Upper lobe of left lung (tissue), 6 donors: ENCODE data around the gene XXYLT1. TPM values are rescaled to one million over a fixed set of nuclear protein-coding genes. Genes with fewer than 3 reads are reported as not detected.

Source experiments
- ATAC-seq, 2 donors: fragments of 200-7000 bp; cut with Tn5 transposase; one replicate each; pipeline ENCODE4 v1.9.1; 2022; ENCODE audit warnings: mild to moderate bottlenecking in 2 of 2, moderate library complexity in 2 of 2; ENCODE audit not compliant: low FRiP score in 2 of 2
- DNase-seq, 2 donors: peaks; one replicate each; pipeline ENCODE4 v3.0.0-alpha.2; 2019 to 2020
- H3K27ac ChIP-seq, 4 donors: fragments of 200-600 bp; sonication (generic); one replicate each; pipeline ENCODE4 v1.5.1; 2016 to 2019
- H3K27me3 ChIP-seq, 4 donors: fragments of 200-600 bp; sonication (generic); one replicate each; pipeline ENCODE4 v1.5.1; 2017 to 2019
- H3K36me3 ChIP-seq, 4 donors: fragments of 200-600 bp; sonication (generic); one replicate each; pipeline ENCODE4 v1.5.1; 2016 to 2019
- H3K4me1 ChIP-seq, 4 donors: fragments of 200-600 bp; sonication (generic); one replicate each; pipeline ENCODE4 v1.5.1; 2018 to 2019
- H3K4me3 ChIP-seq, 4 donors: fragments of 200-600 bp; sonication (generic); one replicate each; pipeline ENCODE4 v1.5.1; 2017 to 2019; ENCODE audit warnings: mild to moderate bottlenecking in 2 of 4, moderate library complexity in 1 of 4
- H3K9me3 ChIP-seq, 4 donors: fragments of 200-600 bp; sonication (generic); one replicate each; pipeline ENCODE4 v1.5.1; 2018 to 2019
- CTCF ChIP-seq, 6 experiments: fragments of 450-650 bp in 4 of 6; fragments of 200-600 bp in 2 of 6; sonication (generic) in 2 of 6; IDR thresholded peaks; one replicate each; pipeline ENCODE4 v1.5.1; 2016 to 2019; ENCODE audit warnings: antibody characterized with exemption in 6 of 6
- EP300 ChIP-seq, 4 donors: sonication (generic); formaldehyde crosslinking; IDR thresholded peaks; one replicate each; pipeline ENCODE4 v1.5.1; 2017; ENCODE audit warnings: antibody characterized with exemption in 4 of 4, control low read depth in 2 of 4
- POLR2A ChIP-seq, 4 donors: fragments of 450-650 bp; IDR thresholded peaks; one replicate each; pipeline ENCODE4 v1.5.1; 2016 to 2017; ENCODE audit warnings: antibody characterized with exemption in 4 of 4, mild to moderate bottlenecking in 2 of 4
- POLR2AphosphoS5 ChIP-seq, 2 donors: sonication (generic); formaldehyde crosslinking; IDR thresholded peaks; one replicate each; pipeline ENCODE4 v1.5.1; 2017; ENCODE audit warnings: antibody characterized with exemption in 2 of 2
- WGBS, 2 donors: methylation state at CpG; one replicate each; pipeline ENCODE4 v1.1.5; 2017 to 2018; 5-methylcytosine and 5-hydroxymethylcytosine counted together
- total RNA-seq, 6 donors: library from RNA; depleted of rRNA in 4 of 6; stranded (reverse); fragments of >200 nt in 4 of 6; gene quantifications; one replicate each; pipeline versions ENCODE4 v1.1.0 to v1.2.1, GENCODE V29; 2016 to 2021
- donor health status: DM: no; HTN: no; CAD: no; lungs with moderate emphysema.
- donor health status: DM: no; HTN: yes; CAD: no; lungs with severe emphysema.

Gene XXYLT1
- total RNA-seq, 6 donors from 2014 or later = 6.3 to 9.6 (median 8.6) TPM

DNA sequence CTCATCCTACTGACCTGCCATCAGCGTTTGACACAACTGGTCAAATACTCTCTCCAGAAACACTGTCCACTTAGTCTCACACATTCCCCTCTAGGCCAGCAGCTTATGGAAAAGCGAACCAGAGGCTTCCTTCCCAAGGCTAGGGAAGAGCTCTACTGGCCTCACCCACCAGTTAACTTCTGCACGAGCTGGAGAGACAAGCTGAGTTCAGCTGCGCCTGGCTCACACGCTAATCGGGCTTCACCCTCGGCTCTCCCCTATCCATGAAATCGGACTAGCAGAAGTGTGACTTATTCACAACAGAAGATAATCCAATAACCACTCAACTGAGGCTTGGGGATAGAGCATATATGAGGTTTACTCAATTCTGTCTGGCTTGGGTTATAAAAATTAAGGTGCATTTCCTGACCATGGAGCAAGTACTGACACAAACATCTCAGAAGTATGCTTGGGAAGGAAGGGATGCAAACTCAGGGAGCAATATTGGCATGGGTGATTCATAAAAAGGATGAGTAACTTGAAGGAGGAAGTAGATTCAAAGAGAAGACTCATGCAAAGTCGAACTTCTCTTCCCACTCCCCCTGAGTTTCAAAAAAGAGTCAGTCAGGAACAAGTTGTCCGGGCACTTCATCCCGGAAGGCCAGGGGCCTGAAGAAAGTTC, 73.1 kb downstream of the XXYLT1 start:
- peak in 1 of 2 donors; percentile 9 for DNase-seq
- Histone ChIP-seq H3K27me3 (no peaks in the 10 kb centered on the region), H3K36me3 (no peaks in the 10 kb centered on the region), H3K4me3 (no peak overlapping the region), H3K27ac (no peak overlapping the region), H3K9me3 (no peaks in the 10 kb centered on the region), H3K4me1 (peaks cover 0 to 25% (median 20%) of the 10 kb centered on the region in 4 donors)
- ATAC-seq = peak in 1 of 2 donors; percentile 50
- no peak for TF ChIP-seq EP300 (IDR thresholded peaks at IDR 0.05)
- no peak for TF ChIP-seq POLR2AphosphoS5 (IDR thresholded peaks at IDR 0.05)
- TF ChIP-seq CTCF (IDR thresholded peaks at IDR 0.05) = no peak
- no peak for TF ChIP-seq POLR2A (IDR thresholded peaks at IDR 0.05)
- WGBS, 2 donors = 83 to 86% methylated on average over 11 of the region's 11 CpGs

DNA sequence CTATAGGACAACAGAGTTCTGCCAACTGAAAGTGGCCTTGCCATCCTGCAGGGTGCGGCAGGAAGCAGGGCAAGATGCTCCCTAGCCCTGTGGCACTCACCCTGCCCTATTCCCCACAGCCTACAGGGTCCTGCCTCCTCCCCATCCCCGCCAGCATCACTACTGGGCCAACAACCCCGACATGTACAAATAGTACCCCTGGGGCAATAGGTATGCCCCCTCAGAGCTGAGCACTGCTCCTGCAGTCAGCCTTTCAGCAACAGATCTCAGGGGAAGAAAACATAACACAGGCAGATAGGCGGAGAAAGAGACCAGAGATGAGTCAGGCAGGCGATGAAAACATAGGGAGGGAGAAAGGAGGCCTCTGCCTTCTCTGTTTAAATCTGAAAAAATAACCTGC, 74.7 kb downstream of the XXYLT1 start:
- H3K27ac ChIP-seq = peak overlapping the region in 2 of 4 donors; percentile 53
- peak in 1 of 2 donors; percentile 6 for DNase-seq
- TF ChIP-seq POLR2A (IDR thresholded peaks at IDR 0.05) (no peak), EP300 (IDR thresholded peaks at IDR 0.05) (no peak), CTCF (IDR thresholded peaks at IDR 0.05) (no peak), POLR2AphosphoS5 (IDR thresholded peaks at IDR 0.05) (no peak)
- peaks cover 0 to 25% (median 20%) of the 10 kb centered on the region in 4 donors for H3K4me1 ChIP-seq
- 76 to 80% methylated on average over 5 of the region's 5 CpGs for WGBS, 2 donors
- H3K27me3 ChIP-seq = no peaks in the 10 kb centered on the region
- H3K9me3 ChIP-seq = peaks cover 0 to 2% (median under 1%) of the 10 kb centered on the region in 4 donors
- no peak overlapping the region for H3K4me3 ChIP-seq
- ATAC-seq = peak; percentile 44 to 78
- H3K36me3 ChIP-seq = no peaks in the 10 kb centered on the region

DNA sequence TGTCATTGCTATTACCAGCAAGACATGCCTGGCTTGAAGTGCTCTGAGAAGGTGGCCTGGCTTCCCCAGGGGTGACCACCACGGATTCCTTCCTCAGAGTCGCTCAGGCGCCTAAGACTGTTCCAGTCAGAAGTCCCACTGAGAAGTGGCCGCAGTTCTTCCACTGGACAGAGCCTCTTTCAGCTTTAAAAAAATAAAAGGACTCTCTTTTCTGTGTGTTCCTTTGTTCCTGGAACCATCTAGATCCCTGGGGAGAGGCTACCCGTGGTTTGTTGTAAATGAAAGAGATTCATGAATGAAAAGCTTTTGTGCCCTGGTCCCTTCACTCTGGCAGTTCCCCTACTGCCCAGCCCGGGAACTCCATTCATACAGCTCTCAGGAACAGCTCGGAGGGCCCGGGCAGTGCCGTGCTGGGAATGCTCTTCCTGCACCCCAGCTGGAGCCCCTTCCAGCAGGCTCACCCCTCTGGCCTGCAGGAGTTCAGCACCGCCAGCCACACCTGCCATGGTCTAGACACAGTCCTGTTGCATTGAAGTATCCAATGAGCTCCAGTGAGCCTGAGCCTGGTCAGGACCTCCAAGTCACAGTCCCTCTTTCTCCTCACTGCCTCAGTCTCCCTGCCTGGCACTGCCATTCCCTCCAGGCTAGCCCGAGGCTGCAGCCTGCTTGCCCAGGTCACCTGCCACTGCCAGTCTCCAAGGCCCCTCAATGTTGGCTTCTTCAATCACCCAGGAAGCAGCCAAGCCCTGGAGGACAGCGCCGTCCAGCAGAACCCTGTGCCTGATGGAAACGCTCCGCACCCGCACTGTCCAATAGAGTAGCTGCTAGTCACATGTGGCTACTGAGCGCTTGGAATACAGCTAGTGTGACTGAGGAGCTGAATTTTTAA, 75.4 kb downstream of the XXYLT1 start:
- Histone ChIP-seq H3K27me3 (no peaks in the 10 kb centered on the region), H3K27ac (peak overlapping the region in 2 of 4 donors; percentile 41 to 53), H3K4me3 (no peak overlapping the region), H3K4me1 (peaks cover 0 to 25% (median 20%) of the 10 kb centered on the region in 4 donors), H3K9me3 (peaks cover 0 to 5% (median 1%) of the 10 kb centered on the region in 4 donors), H3K36me3 (no peaks in the 10 kb centered on the region)
- peak; percentile 16 to 27 for DNase-seq
- 81 to 88% methylated on average over 14 to 17 of the region's 17 CpGs for WGBS, 2 donors
- ATAC-seq = peak; percentile 5 to 15
- no peak for TF ChIP-seq POLR2AphosphoS5 (IDR thresholded peaks at IDR 0.05)
- no peak for TF ChIP-seq POLR2A (IDR thresholded peaks at IDR 0.05)
- TF ChIP-seq CTCF (IDR thresholded peaks at IDR 0.05) = no peak

DNA sequence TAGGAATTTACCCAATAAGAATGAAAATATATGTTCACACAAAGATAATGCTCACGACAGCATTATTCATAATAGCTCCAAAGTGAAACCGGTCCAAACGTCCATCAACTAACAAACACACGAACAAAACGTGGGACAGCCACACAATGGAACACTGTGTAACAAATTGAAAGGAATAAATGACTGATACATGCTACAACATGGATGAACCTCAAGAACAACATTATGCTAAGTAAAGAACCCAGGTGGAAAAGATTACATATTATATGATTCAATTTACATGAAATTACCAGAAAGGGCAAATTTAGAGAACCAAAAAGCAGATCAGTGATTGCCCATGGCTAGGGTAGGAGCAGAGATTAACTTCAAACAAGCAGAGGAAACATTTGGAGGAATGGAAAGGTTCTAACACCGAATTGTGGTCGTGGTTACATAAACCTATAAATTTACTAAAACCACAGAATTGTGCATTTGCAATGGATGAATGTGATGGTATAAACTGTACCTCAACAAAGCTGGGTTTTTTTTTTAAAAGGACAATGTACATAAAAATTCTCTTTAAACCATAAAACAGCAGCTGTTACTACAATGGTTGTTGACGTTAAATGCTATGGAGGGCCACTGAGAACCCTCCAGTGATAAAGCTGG, 76.3 kb downstream of the XXYLT1 start:
- Histone ChIP-seq H3K4me1 (peaks cover 0 to 25% (median 20%) of the 10 kb centered on the region in 4 donors), H3K27ac (no peak overlapping the region), H3K36me3 (no peaks in the 10 kb centered on the region), H3K27me3 (no peaks in the 10 kb centered on the region), H3K9me3 (peaks cover 0 to 5% (median 1%) of the 10 kb centered on the region in 4 donors), H3K4me3 (no peak overlapping the region)
- ATAC-seq = no peak
- no peak for TF ChIP-seq EP300 (IDR thresholded peaks at IDR 0.05)
- 62 to 65% methylated on average over 8 of the region's 8 CpGs for WGBS, 2 donors
- no peak for DNase-seq

DNA sequence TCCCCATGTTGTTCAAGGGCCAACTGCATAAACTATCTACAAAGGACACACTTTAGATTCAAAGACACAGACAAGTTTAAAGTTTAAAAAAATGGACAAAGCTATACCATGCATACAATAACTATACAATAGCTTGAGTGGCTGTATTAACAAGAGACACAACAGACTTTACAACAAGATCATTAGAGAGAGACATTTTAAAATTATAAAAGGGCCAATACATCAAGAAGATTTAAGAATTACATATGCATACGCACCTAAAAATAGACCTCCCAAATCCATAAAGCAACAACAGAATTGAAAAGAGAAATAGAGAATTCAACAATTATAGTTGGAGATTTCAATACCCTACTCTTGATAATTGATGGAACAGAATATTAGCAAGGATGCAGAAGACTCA, 79.4 kb downstream of the XXYLT1 start:
- Histone ChIP-seq H3K4me3 (no peak overlapping the region), H3K27ac (no peak overlapping the region), H3K36me3 (no peaks in the 10 kb centered on the region), H3K27me3 (no peaks in the 10 kb centered on the region), H3K9me3 (peaks cover 0 to 5% (median 1%) of the 10 kb centered on the region in 4 donors), H3K4me1 (peaks cover 8 to 27% (median 20%) of the 10 kb centered on the region in 4 donors)
- TF ChIP-seq POLR2A (IDR thresholded peaks at IDR 0.05) (no peak), POLR2AphosphoS5 (IDR thresholded peaks at IDR 0.05) (no peak), EP300 (IDR thresholded peaks at IDR 0.05) (no peak), CTCF (IDR thresholded peaks at IDR 0.05) (no peak)
- 98 to 100% methylated on average over 1 of the region's 1 CpG for WGBS, 2 donors
- DNase-seq = no peak
- ATAC-seq = no peak
